CD4-positive, alpha-beta T cell treated with Interleukin-2 at 100 ng/mL for 4 hours (primary cell): ENCODE data around the gene MAGI2.
"Not testable (repeated sequence)": the region's sequence is repeated elsewhere in the genome, so short reads cannot be mapped to it uniquely, and the experiment has no call there.

ENCODE experiments used
- DNase-seq: peaks from one replicate; pipeline ENCODE4 v3.0.0-alpha.2; 2020; ENCODE audit warnings: low spot score

The MAGI2 gene

DNA sequence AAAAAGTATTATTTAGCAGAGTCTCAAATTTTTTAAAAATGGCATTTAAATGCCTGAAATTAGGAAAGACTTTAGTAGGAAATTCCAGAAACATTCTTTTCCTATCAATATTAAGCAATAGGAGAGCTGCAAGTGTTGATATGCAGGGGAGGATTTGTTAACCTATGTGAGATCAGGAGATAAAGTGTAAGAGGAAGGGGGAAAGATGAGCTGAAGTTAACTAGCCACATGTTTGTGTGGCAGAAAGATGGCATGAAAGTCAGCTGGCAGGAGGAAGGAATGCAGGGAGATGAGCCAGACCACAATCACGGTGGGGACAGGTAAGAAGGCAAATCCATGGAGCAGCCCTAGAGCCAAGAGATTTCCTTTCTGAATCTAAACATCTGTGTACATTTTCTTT, 303.6 kb downstream of the MAGI2 start:
- no peak for DNase-seq

DNA sequence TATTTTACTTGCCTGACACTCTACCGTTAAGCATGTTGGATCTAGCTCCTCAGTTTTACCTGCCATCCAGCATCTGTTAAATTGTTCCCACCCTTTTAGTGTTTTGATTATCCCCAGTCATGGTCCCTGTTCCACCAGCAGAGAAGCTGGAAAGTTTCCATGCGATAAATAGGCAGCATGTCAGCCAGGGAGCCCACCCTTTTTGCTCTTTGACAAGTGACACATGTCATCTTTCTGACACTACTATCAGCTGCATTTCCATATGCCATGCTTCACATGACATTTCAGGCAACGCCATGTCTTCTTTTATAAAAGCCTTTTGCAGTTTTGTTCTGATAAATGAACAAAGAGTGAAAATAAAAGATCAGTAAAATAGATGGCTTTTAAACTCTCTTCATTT, 310.8 kb downstream of the MAGI2 start:
- DNase-seq, result no peak

GRCh38 chr7:79141252-79141651, 312.2 kb downstream of the MAGI2 start:
- no peak for DNase-seq

DNA sequence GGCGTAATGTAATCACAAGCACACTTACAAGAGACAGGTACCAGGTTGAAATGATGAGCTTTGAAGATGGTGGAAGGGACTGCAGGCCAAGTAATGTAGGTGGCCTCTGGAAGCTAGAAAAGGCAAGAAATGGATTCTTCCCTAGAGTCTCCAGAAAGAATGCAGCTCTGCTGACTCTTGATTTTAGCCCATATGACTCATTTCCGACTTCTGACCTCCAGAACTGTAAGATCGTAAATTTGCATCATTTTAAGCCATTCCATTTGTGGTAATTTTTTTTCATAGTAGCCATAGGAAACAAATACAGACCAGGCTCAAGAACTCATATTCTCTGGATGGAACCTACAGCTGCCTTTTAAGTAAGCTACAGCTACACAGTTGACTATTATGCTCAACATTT, 315.5 kb downstream of the MAGI2 start:
- no peak for DNase-seq

- DNase-seq, result no peak
Observed at GRCh38 chr7:79132844-79133451, 320.5 kb downstream of the MAGI2 start.

DNA sequence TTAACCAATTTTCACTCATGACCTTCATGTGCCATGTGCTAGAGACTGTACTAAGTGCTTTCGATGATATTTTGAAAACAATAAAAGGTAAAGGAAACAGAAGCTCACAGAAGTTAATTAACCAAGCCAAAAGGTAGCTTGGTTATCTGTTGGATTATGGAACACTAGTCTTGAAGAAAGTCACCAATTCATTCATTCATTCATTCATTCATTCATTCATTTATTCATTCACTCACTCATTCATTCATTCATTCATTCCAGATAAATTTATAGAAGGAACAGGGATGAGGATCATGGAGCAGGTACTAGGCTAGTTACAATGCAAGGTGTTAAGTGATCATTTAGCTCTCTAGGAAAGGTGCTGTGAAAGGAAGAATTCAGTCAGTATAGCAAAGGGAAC, 322.8 kb downstream of the MAGI2 start:
- DNase-seq, result no peak

- no peak for DNase-seq
Observed at GRCh38 chr7:79124331-79124730, 329.1 kb downstream of the MAGI2 start.

GRCh38 chr7:79118143-79118542, 335.3 kb downstream of the MAGI2 start:
- no peak for DNase-seq

DNA sequence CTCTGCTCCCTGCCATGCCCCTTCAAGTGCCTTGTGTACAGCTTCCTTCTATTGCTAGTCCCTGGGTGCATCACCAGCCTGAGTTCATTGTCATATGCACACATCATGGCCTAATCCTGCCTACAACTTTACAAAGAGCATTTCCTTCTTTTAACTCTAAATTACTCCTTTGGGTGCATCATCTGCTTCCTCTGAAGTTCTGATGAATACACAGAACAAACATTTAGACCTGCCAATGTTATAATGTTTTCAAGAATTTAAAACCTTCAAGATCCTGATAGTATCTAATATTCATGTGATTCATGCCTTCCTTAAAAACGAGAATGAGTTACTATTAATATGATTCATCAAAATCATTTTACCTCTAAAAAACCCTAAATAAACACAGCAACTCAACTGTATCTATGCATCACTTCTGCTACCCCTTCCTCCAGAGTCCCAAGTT, 357.1 kb downstream of the MAGI2 start:
- DNase-seq, result no peak

GRCh38 chr7:79093421-79093820, 360.0 kb downstream of the MAGI2 start:
- no peak for DNase-seq

DNA sequence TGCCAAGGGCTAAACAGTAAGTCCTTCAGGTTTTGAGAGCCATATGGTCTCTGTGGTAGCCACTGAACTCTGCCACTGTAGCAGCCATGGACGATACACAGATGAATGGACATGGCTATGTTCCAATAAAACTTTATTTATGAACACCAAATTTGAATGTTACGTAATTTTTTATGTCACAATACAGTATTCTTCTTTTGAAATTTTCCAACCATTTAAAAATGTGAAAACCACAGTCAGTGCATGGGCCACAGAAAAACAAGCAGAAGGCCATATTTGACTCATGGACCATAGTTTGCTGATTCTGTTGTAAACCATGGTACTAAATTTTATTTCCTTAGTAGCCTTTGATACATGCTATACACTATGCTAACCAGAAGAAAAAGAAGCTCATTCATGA, 361.8 kb downstream of the MAGI2 start:
- DNase-seq, result no peak

- DNase-seq, result no peak
Observed at GRCh38 chr7:79091011-79091410, 362.5 kb downstream of the MAGI2 start.

- DNase-seq, result no peak
Observed at GRCh38 chr7:79090543-79090942, 362.9 kb downstream of the MAGI2 start.

DNA sequence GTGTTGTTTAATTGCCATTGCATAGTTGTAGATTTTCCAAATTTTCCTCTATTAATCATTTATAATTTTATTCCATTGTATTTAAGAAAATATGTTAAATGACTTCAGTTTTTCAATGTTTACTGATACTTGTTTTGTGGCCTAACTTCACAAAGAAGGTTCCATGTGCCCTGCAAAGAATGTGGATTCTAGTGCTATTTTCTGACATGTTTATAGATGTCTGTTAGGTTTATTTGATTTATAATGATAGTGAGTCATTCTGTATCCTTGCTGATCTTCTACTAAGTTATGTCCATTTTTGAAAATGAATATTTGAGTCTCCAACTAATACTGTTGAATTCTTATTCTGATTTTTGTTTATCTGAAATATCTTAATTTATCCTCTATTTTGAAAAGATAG, 369.0 kb downstream of the MAGI2 start:
- DNase-seq, result no peak

DNA sequence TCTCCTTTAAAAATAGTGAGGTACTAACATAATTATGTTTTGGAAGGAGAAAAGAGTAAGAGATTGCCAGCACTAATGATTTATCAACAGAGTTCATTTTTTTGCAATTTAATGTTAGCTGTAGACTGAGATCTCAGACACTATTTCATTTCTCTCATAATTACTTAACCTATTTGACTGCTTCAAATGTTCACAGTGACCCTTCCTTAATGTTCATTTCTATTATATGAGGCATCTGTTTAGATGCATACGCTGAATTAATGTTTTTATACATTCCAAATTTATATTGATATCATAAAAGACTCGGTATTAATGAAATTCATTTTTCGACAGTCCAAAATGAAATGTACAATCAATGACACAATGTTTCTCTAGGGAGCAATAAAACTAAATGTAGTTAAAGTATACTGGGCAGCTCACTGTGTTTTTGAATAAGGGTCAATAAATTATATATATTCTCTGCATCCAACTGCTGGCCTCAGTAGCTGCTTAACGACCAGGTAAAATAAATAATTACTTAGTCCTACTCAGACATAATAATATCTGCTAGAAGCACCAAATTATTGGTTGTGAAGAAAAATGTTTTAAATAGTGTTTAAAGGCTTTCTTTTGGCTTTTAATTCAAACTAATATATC, 373.4 kb downstream of the MAGI2 start:
- DNase-seq, result no peak

DNA sequence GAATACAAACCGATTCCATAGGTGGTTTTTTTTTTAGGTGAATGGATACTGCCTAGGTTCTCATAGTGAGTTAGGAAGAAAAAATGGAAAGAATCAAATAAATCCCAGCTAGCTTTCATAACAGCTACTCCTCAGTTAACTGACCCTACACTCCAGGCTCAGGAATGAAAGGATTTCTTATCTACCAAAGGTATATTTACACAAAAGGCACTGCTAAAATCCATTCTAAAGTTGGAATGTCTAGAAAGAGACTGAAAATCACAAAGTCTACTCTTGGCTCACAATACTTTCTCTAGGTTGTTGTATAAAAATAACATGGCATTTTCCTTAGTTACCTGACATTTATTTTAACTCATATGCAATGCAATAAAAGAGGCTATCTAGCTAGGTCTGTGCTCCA, 375.2 kb downstream of the MAGI2 start:
- no peak for DNase-seq

DNA sequence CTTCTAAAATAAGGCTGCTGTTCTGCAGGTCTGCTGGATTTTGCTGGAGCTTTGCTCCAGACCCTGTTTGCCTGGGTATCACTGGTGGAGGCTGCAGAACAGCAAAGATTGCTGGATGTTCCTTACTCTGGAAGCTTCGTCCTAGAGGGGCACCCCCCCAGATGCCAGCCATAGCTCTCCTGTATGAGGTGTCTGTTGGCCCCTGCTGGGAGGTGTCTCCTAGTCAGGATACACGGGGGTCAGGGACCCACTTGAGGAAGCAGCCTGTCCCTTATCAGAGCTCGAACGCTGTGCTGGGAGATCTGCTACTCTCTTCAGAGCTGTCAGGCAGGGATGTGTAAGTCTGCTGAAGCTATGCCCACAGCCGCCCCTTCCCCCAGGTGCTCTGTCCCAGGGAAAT, 382.3 kb downstream of the MAGI2 start:
- DNase-seq, result not testable (repeated sequence)

GRCh38 chr7:79064187-79064823, 389.2 kb downstream of the MAGI2 start:
- no peak for DNase-seq

DNA sequence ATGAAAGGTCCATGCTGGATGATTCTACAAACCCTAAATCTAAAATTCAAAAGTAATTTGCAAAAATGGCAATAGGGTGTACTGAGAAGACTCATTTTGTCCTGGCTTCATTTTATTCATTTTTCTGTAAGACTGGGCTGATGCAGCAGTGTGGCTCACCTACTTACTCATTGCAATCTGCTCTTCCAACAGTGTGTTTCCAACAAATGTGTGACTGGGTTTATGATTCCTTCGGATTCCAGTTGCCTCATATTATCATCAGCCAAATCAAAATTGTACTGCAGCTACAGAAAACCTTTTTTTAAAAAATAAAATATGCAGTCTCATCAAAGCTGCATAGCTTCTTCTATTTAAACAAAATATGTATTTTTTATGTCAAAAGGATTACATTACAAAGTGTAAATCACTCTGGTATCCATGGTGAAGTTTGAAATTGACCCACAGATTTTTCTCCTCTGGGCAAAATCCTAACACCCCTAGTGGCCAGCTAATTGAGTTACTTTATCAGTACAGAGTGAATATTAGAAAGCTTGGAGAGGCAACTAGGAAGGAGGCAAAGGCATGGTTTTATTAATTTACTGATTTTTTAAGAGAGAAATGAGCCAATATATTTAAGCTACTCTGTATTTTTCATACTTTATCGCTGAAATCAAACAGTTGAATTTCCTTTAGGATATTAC, 390.3 kb downstream of the MAGI2 start:
- DNase-seq, result no peak

DNA sequence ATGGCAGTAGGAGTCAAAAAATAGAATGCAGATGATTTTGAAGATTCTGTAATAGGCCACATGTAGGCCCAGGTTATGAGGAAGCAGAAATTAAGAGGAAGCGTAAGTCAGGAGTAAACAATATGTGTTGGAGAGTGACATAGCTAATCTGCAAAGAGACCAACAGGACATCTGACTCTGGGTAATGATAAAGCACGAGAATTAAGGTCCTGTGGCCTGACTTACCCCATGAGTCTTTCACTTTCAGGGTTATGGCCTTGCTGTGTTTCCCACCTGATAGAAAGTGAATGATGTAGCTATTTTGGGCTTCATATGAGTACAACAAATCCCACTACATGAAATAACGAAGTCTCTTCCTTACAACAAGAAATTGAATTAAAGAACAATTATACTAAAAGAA, 393.0 kb downstream of the MAGI2 start:
- no peak for DNase-seq

- no peak for DNase-seq
Observed at GRCh38 chr7:79055722-79056415, 397.6 kb downstream of the MAGI2 start.

GRCh38 chr7:79051915-79052314, 401.6 kb downstream of the MAGI2 start:
- no peak for DNase-seq

GRCh38 chr7:79050603-79051002, 402.9 kb downstream of the MAGI2 start:
- no peak for DNase-seq
